H1 (cell line): ENCODE measurements around the gene GTF2H3. TPM values are rescaled to one million over a fixed set of nuclear protein-coding genes. Genes with fewer than 3 reads are reported as not detected.

Experiments used
- NANOG ChIP-seq: IDR thresholded peaks from 2 replicates; pipeline ENCODE4 v1.6.1; 2011; ENCODE audit warnings: low read length, low read depth, mild to moderate bottlenecking, inconsistent platforms; ENCODE audit not compliant: insufficient read depth, poor library complexity, severe bottlenecking
- polyA plus RNA-seq, 7 experiments: library from polyadenylated mRNA; depleted of rRNA in 3 of 7; stranded (reverse) in 5 of 7; unstranded in 2 of 7; fragments of >200 nt in 5 of 7; fragments of 200-250 nt in 2 of 7; gene quantifications; 1 replicate in 5 of 7; 2 replicates in 1 of 7; 4 replicates in 1 of 7; pipeline versions ENCODE4 v1.2.1 to v1.2.3, GENCODE V29; 2011 to 2013; ENCODE audit warnings: missing spikeins in 2 of 7, mixed read lengths in 2 of 7
- total RNA-seq: library from RNA; stranded (reverse); fragmentation: NEBNext Ultra II Directional; extraction: Animal tissue kit (Norgen Biotek cat#: 25700); gene quantifications from 2 replicates; pipeline ENCODE4 v1.2.1, GENCODE V29; 2021
- TF ChIP-seq, protein P1 (sequence below): IDR thresholded peaks from 2 replicates; pipeline ENCODE4 v1.6.1; 2012; ENCODE audit warnings: inconsistent platforms

Gene GTF2H3
- total and polyA plus RNA-seq, 2 of the 8 experiments (the other 6 are each of a cell fraction or from before 2014, with no cell fraction given): 21.0 to 32.1 TPM

GRCh38 chr12:123667771-123668170 lies 34.1 kb downstream of the GTF2H3 start (continued):
- TF ChIP-seq, protein P1, sequence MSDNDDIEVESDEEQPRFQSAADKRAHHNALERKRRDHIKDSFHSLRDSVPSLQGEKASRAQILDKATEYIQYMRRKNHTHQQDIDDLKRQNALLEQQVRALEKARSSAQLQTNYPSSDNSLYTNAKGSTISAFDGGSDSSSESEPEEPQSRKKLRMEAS: no peak
- TF ChIP-seq NANOG: no peak
- TF ChIP-seq, all 59 proteins: peak for 0
